HG02588 (cell line): ENCODE results near the gene CEP104.

Experiments used
- ATAC-seq: cut with Tn5 transposase; IDR thresholded peaks from one replicate; pipeline ENCODE4 v1.9.1; 2021; ENCODE audit warnings: mild to moderate bottlenecking, moderate library complexity; ENCODE audit not compliant: unreplicated experiment

Gene CEP104

DNA sequence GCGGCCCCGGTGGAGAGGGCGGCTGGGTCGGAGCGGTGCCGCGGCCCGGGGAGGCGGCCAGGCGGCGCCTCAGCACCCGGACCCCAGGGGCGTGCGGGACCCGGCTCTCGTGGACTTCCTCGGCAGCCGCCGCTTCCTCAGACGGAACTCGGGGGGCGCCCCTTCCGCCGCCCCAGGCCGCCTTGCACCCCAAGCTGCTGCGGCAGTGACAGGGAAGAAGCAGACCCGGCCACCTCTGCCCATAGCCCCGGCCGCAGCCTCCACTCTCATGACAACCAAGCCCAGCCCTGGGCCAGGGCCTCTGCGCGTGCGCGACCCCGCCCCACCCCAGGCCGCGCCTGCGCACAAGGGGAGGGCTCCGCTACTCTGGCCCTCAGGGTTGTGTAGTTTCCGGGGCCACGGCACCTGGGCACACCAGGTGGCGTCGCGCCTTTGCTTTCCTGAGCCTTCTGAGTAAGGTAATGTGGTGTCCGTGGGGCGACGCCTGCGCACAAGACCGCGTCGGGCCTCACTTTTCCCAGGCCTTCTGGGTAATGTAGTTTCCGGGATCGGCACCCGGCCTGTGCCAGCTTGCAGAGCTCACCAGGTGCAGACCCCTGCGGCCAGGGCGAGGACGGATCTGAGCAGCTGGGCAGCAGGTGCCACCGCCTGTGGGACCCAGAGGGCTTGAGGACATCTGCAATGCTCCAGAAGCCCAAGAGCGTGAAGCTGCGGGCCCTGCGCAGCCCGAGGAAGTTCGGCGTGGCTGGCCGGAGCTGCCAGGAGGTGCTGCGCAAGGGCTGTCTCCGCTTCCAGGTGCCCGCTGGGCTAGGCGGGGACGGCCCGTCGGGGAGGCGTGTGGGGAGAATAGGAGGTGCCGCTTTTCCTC, at the start of gene CEP104, which contains the start of gene DFFB:
Gene CEP104 (minus strand): TSS at position 289 of the 868 bp plus-strand sequence. CDS start 4,804 bp downstream, outside the sequence.
Gene DFFB (plus strand): TSS at position 554 of the 868 bp plus-strand sequence. CDS start 128 bp downstream, at position 682.
- peak; percentile 87 for ATAC-seq

DNA sequence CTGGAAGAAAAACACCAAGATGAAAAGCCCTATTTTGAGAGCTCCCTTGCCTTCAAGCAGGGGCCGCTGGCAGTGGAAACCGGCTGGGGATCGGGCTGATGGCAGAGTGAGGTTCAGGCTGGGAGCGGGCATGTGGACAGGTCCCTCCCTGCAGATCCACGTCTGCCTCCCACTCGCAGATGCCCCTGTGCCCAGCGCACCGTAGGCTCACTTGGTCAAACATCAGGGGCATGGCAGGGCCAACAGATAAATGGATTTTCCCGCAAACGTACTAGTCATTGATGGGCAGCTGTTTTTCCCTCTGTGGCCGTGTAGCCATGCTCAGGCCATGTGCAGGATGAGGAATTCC, 49.6 kb upstream of the CEP104 start:
- ATAC-seq, result no peak

DNA sequence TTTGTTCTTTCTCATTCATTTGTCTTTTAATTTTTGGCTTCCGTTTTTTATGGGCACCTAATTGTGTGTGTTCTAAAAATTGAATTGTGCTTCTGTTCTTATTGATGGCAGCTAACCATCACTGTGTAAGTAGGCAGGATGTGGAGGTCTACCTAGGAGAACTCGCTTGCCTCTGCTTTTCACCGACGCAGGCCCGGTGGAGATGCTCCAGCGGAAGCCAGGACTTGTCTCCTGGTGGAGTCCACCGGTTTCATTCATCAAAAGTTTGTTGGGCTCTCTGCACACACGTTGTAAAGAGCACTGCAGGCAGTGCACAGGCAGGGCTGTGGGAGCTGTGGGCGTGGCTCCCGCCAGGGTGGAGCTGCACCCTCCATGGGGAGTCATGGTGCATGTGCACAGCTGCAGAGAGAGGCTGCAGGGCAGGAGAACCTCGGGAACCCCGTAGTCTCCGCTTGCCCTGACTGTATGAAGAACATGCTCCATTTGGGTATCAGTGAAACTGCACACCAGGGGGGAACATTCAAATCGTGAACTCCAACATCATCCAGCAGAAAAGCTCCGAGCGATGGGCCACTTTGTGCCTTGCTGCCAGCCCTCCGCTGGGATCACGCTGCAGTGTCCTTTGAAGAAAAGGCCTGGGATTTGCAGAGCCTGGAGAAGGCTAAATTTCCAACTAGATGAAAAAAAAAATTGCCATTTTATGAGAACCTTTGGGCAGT, 49.1 kb upstream of the CEP104 start:
- ATAC-seq, result no peak

DNA sequence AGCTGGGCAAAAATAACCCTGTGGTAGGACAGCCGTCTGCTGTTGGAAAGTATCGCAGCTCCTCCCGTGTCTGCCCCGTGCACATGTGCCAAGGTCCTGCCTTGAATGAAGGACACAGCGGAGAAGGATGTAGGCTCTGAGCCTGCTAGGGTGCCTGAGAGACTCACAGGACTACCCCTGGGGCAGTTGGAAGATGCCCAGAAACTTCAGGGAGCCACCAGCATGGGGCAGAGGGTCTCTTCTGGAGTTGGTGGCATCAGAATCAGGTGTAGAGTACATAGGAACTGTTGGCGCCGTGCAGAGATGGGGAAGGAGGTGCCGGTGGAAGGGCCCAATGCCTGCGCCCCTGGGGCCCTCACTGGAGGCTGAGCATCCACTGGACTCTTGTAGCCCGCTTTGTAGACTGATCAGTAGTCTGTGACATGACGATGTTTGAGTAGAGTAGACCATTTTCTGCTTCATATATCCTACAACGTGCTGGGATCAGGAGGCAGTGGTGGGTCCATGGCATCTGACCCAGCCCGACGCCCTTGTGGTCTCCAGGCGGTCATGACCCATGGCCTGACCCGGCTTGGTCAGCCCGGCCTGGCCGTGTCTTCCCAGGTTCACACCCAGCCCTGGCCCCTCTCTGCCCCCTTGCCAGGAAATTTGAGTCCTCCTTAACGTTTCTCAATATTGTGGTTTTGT, 48.4 kb upstream of the CEP104 start:
- ATAC-seq, result no peak

- no peak for ATAC-seq
Measured at GRCh38 chr1:3904843-3905185, 47.8 kb upstream of the CEP104 start.

GRCh38 chr1:3904006-3904842, 47.2 kb upstream of the CEP104 start:
- no peak for ATAC-seq

- ATAC-seq, result no peak
Measured at GRCh38 chr1:3903141-3904005, 46.4 kb upstream of the CEP104 start.

- ATAC-seq, result no peak
Measured at GRCh38 chr1:3902571-3903091, 45.6 kb upstream of the CEP104 start.

DNA sequence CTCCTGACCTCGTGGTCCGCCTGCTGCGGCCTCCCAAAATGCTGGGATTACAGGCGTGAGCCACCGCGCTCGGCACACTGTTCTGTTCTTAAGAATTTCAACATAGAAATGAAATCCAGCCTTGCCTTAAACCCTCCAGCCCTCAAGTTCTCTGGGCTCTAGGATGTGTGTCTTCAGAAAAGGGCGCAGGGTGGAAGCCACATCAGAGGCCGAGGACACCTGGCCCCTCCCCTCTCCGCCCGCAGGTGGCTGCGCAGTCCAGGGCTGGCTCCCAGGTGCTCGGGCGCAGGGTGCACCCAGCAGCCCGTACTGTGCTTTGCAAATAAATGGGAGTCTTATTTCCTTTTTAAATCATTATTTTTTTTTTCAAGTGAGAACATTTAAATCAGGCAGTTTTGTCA, 45.1 kb upstream of the CEP104 start:
- ATAC-seq, result no peak

DNA sequence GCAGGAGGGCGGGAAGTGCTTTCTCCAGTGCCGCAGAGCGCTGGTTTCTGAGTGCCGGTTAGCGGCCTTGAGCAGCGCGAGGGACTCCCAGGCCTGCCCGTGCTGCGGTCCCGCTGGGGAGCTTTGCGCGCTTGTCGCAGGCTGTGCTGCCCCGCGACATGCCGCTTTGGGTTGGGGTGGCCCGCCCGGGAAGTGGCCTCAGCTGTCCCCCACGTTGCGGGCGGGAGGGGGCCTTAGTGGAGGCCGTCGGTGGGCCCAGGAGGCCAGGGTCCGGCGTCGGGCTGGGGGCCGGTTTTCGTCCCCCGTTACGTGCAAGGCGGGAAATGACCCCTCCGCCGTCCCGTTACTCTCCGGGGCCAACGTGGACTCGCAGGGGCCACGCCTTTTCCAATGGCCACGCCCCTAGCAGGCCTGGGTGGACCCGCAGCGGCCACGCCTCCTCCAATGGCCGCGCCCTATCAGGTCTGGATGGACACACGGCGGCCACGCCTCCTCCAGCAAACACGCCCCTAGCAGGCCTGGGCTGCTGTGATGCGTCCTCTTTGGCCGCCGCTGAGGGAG, 44.0 kb upstream of the CEP104 start:
- peak; percentile 50 for ATAC-seq

DNA sequence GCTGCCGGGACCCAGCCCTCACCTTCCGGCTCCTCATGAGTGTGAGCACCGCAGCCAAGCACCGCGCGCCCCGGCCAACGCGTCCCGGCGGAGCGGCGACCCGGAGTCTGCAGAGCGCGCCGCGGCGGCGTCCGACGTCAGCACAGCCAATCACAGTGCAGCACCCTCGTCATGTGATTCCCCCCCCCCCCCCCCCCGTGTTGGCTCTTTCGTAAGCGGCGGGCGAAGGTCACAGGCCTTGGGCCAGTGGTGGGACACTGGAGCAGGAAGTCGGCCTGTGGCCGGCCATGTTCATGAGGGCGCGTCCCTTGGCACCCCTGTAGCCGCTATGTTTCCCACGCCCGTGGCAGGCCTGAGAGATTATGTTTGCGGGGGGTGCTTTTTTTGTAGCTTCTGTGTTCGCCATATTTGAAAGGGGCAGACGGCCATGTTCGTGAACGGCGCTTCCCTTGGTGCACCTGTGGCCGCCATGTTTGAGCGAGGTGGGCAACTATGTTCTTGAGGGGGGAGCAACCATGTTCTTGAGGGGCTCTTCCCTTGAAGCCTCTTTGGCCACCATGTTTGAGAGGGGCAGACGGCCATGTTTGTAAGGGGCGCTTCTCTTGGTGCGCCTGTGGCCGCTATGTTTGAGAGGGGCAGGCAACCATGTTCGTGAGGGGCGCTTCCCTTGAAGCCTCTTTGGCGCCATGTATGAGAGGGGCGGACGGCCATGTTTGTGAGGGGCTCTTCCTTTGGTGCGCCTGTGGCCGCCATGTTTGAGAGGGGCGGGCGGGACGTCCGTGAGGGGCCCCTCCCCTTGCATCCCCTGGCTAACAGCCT, 43.3 kb upstream of the CEP104 start, which contains the start of gene C1orf174:
Gene C1orf174 (minus strand): TSS at position 123 of the 819 bp plus-strand sequence. CDS start 86 bp downstream, at position 37.
- ATAC-seq, result peak; percentile 62

DNA sequence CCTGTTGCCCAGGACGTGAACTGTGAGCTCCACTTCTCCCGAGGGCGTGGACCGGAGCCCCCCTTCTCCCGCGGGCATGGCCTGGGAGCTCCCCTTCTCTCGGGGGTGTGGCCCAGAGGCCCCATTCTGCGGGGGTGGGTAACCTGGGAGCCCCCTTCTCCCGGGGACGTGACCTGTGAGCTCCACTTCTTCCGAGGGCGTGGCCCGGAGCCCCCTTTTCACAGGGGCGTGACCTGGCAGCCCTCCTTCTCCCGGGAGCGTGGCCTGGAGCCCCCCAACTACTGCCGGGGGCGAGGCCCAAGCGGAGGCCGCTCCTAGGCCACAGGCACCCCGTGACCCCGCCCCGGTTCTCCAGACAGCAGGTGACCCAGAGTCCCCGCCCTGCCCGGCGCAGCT, 42.7 kb upstream of the CEP104 start:
- peak; percentile 5 for ATAC-seq

DNA sequence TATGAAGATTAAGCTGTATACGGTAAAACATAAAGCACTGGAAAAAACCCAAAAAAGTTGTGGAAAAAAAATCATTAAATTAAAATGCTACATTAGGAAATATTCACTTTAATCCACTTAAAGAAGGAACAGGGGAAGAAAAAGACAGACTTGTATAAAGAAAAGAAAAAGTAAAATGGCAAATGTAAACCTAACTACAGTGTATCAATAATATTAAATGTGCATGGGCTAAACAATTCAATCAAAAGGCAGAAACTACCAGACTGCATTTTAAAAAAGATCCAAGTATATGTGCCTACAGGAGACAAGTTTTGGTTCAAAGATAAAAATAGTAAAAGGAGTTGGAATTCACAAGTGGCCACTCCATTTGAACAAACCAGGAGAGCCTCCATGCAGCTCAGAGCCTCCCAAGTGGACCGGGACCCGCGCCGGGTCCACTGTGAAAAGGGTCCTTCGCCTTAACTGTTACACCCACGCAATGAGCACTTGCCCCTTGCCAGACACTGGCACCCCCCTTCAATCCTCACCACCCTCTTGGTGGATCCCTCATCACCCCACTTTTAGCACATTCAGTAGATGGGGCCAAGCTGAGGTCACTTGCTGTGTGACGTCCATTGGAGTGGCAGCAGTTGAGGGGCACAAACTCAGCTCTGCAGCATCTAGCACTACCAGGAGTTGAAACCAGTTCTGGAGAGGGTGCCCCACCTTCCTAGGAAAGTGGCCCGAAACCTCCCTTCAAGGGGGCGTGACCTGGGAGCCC, 42.2 kb upstream of the CEP104 start:
- no peak for ATAC-seq

DNA sequence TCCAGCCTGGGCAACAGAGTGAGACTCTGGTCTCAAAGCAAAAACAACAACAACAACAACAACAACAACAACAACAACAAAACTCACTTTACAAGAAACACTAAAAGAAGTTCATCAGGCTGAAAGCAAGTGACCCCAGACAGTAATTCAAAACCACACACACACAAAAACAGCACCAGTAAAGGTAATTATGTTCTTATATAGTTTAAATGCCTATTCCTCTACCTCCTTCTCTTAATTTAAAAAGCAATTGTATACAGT, 41.4 kb upstream of the CEP104 start:
- no peak for ATAC-seq

- no peak for ATAC-seq
Measured at GRCh38 chr1:3896396-3897000, 39.5 kb upstream of the CEP104 start.

DNA sequence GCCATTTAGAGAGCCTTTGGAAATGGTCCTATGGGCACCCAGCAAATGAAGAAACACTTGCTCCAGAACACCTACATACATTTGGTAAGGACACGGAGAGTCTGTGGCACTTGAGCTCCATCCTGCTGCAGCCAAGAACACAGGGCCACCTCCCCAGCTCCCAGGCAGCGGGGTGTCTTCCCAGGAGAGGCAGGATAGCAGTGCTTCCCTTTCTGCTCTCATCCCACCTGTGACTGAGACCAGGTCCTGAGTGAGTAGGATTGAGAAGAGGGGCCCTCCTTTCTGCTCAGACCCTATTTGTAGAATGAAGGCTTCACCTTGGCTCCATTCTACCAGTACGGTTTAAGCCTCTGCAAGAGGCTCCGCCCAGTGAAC, 38.9 kb upstream of the CEP104 start:
- no peak for ATAC-seq

DNA sequence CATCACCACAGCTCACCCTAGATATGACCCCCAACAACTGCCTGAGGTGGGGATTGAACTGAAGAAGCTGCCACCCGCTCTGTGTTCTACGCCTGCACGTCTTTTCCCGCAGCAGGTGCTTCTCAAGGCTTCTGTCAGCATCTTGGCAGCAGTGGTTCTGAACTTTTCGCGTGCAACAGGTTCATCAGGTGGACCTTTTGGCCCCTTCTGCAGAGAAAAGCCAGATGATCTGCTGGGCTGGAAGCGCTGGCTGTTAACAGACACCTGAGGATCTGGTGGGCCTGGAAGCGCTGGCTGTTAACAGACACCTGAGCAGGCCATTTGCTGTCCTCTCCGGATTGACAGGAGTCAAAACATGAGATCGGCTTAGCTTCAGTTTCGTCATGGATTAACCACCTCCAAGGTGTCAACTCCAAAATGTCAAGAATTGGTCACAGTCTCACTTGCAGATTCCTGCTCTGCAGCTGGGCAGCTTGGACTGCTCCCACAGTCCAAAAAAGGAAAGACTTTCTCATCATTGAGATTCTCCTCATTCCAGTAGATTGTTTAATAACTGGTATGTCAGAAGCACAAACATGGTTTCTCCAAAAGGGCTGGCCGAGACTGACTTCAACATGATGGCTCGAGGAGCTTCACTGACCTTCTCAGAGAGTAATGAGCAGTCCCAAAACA, 38.4 kb upstream of the CEP104 start:
- ATAC-seq, result no peak
